SK-MEL-5 (cell line): ENCODE measurements around the gene STARD3. TPM values are rescaled to one million over a fixed set of nuclear protein-coding genes. Genes with fewer than 3 reads are reported as not detected.

ENCODE experiments used
- DNase-seq: peaks from one replicate; pipeline ENCODE4 v3.0.0-alpha.2; 2016; ENCODE audit warnings: low read depth, low spot score
- in situ Hi-C: cut with HindIII; loops from 2 replicates; pipeline ENCODE4 v1.10.0; 2016; ENCODE audit warnings: low sequenced_read_pairs, high pct_unique_total_duplicates, low pct_unique_long_range_greater_than_20kb
- total RNA-seq: library from RNA; depleted of rRNA; stranded (reverse); fragments of >200 nt; shearing (Covaris generic); gene quantifications from 2 replicates; pipeline ENCODE4 v1.2.3, GENCODE V29; 2014

Gene STARD3
- total RNA-seq, 1 experiment from 2014 or later = 32.9 TPM

DNA sequence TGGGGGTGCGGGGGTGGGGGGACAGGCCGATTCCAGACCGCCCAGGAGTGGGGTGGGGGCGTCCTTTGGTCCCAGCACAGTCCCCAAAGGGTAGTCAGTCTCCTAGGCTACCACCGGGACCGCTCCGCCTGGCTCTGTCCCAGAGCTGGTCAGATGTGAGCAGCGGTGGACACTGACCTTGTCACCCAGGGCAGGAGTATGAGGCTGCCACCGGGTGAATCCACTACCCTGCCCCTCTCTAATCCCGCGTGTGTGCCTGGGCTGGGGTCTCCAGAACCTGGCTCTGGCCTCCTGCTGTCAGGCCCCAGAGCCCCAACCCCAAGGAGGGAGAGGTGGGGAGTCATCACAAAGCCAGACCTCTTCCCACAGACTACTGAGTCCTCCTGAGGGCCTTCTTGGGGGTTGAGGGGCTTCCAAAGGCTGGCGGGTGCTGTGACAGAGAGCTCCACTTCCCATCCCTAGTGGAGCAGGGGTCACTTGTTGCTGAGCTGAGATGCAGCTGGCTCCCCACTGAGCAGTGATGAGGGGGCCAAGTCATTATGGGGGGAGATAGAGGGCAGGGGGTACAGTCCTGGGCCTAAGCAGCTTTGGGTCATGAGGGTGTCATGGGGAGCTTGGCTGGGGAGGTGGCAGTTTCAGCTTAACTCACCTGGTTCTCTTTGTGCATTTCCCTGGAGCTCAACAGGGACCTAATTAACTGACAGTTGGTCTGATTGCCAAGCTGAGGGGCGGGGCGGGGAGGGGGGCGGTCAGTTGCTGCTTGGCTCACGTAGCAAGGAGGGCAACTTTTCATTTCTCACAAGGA is 9.0 kb upstream of the STARD3 start:
- no peak for DNase-seq
- in situ Hi-C loops = no loop called here

DNA sequence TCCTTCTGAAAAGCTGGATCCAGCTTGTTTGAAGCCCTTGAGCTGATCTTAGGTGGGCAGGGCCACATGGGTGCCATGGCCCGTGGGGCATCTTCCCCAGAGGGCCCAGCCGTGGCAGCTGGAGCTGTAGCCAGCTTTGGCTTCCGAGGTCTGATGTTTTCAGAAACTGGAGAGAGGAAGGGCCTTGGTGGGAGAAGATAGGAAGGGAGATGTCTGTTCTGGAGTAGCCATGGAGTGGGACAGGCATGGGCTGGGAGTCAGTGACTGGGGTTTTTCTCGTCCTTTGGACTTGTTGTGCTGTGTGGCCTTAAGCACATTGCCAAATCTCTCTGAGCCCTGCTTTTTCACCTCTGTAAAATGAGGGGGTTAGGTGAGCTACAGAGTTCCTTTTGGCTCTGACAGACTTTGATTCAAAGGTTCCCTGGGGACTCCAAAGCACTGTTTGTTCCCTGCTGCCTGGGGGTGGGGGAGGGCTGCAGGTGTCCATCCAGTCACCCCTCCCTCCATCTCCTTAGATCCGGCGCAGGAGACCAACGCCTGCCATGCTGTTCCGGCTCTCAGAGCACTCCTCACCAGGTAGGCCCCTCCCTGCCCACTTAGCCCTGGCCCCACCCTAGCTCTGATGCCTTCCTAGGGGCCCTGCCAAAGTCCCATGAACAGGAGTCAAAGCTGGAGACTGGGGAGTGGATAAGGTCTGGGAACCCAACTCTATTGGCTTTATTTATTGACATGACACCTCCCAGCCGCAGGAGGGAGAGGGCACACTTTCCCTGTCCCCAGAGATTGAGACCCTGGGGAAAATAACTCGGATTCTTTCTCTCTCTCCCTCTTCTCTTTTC is 8.1 kb upstream of the STARD3 start:
- in situ Hi-C loops = no loop called here
- DNase-seq = no peak

DNA sequence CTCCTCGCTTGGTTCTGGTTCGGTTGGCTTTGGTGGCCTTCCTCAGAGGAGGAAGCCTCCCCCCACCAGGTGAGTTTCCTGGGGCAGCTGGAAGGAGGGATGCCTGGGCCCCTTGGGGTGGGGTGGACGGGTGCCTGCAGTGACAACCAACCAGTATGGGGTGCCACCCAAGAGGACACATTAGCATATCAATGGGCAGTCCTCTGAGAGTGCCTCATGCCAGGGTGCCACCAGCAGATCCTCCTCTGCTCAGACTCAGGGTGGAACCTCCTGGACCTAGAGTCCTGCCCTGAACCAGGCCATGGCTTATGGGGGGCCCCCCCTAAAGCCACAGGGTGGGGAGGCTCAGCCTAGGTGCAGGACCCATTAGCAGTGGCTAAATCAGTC is 7.5 kb upstream of the STARD3 start:
- DNase-seq = no peak
- in situ Hi-C loops = no loop called here

DNA sequence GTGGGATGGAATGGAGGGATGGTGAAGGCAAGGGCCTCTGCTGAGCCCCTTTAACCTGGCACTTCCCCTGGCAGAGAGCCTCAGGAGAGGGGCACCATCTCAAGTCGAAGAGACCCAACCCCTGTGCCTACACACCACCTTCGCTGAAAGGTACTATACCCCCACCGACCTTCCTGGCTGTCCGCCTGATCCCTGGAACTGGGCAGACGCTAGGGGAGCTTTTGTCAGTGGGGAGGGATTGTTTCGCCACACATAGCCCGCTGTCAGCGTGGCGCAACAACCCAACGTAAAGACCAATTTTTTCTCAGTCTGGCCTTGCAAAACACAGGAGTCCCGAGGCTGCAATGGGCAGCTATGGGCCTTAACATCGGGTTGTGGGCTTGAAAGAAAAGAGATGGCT is 7.0 kb upstream of the STARD3 start:
- no peak for DNase-seq
- in situ Hi-C loops = no loop called here

DNA sequence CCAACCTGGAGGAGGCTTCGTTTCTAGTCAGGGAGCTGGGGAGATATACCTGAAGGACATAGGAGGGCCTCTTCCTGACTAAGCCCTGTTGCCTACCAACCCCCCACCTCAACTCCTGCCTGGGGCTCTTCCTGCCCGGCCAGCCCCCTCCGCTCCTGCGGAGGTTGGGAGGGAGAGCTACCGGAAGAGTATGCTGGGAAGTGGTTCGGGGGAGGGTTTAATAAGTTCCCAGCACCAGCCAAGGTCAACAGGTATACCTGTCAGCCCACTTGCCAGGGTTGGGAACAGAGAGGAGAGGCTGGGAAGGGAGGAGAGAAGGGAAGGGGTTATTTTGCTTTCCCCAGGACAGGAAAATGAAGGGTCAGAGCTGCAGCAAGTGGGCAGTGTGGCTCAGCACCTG is 5.5 kb upstream of the STARD3 start:
- no peak for DNase-seq
- in situ Hi-C loops = no loop called here

DNA sequence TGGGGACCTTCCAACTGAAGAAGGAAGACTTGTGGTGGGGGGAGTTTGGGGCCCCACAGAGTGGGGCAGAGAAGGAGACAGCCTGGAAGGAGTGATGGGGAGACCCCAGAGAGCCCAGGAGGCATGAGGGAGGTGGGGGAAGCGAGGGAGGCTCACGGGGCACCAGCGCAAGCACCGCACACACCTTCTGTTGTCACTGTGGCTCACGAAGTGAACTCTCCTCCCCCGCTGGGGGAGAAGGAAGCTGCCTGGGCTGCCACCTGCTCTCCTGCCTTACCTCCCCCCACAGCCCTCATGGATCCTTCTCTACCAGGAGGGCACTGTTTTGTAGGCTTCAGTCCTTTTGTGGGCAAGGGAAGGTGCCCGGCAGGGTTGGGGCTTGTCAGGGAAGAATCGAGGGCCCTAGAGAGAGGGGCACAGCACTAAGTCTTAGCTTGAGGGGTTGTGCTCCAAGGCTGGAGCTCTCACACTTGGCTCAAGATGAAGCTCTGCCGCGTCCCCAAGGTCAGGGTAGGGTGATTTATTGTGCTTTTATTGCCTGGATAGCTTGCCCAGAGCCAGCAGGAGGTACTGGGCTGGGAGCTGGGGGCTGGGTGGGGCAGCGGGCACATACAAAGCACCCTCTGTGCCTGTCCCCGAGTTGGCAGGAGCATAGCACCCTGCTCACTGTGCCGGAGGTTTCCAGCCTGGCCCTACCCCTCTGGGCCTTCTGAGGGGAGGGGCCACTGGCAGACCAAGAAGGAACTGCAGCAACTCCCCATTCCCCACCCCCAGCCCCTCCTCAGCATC is 4.6 kb upstream of the STARD3 start:
- DNase-seq = peak; percentile 71
- in situ Hi-C loops = no loop called here

DNA sequence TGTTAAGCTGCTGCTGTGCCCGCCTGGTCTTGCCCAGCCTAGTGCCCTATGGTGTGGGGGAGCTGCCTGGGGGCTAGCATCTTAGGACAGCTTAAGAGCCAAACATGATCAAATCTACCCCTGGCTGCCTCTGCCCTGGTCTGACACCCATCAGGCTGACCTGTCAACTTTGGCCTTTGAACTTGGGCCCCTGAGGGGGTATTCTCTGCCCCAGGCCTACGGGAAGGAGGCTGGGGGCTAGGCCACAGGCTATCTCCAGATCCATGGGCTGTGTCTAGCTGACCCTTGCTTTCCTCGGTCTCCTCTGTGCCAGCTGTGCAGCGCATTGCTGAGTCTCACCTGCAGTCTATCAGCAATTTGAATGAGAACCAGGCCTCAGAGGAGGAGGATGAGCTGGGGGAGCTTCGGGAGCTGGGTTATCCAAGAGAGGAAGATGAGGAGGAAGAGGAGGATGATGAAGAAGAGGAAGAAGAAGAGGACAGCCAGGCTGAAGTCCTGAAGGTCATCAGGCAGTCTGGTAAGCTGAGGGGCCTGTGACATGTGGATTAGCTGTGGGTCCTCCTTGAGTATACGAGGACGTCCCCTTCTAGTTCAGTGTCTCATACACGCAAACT is 3.3 kb upstream of the STARD3 start:
- no peak for DNase-seq
- in situ Hi-C loops = no loop called here

DNA sequence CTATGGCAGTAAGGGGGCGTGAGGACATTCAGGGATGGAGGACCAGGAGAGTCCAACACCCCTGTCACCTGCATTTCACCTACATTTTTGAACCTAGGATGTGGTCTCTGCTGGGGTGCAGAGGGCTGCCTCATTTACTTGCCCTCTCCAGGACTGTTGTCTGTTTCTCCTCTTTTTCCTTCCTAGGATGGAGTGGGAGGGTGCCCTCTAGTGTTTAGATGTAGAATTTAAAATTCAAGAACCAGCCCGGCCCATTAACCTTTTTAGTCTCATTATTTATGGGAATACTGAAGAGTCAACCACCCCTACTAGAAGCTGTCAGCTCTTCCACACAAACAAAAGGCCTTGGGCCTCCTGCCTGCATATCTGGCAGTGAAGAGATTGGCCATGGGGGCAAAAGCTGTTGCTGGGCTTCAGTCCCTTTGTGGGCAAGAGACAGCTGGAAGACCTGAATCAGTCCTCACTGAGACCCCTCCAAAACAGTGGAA is 2.5 kb upstream of the STARD3 start:
- in situ Hi-C loops = no loop called here
- peak; percentile 61 for DNase-seq

DNA sequence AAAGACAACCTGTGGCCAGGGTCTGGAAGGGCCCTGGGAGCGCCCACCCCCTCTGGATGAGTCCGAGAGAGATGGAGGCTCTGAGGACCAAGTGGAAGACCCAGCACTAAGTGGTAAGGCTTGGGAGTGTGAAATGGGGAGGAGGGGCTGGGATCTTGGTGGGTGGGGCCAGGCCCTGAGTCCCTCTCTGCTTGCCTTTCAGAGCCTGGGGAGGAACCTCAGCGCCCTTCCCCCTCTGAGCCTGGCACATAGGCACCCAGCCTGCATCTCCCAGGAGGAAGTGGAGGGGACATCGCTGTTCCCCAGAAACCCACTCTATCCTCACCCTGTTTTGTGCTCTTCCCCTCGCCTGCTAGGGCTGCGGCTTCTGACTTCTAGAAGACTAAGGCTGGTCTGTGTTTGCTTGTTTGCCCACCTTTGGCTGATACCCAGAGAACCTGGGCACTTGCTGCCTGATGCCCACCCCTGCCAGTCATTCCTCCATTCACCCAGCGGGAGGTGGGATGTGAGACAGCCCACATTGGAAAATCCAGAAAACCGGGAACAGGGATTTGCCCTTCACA is 1.2 kb upstream of the STARD3 start:
- DNase-seq = peak; percentile 19
- in situ Hi-C loops = no loop called here

DNA sequence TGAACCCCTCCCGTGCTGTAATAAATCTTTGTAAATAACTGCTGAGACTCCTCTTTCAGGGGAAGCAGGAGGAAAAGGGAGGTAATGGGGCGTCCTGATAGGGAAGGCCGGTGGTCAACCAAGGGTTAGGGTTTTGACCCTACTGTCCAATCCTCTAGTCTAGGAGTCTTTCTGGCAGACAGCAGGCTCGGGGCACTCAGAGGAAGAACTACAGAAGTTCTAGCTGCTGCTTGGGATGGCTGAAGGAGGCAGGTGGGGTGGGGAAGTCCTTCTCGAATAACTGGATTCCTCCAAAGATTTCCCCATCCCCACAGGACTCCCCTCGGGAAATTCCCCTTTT is 387 bp upstream of the STARD3 start:
- no peak for DNase-seq
- in situ Hi-C loops = no loop called here

DNA sequence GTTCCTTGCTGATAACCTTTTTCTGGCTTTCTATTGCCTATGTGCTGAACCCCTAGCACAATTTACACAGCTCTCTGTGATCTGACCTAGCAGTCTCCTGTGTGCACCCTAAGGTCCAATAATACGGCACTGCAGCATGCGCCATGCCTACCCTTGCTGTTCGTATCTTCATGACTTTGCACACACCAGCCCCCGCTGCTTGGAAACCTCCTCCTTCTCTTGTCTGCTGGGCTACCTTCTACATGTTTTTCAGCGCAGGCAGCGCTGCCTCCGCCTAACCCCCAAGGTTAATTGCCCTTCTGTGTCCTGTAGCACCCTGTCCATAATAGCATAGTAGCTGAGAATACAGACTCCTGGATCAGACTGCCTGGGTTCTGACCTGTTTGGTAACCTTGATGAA is 1.4 kb downstream of the STARD3 start:
- DNase-seq = no peak
- in situ Hi-C loops = no loop called here

DNA sequence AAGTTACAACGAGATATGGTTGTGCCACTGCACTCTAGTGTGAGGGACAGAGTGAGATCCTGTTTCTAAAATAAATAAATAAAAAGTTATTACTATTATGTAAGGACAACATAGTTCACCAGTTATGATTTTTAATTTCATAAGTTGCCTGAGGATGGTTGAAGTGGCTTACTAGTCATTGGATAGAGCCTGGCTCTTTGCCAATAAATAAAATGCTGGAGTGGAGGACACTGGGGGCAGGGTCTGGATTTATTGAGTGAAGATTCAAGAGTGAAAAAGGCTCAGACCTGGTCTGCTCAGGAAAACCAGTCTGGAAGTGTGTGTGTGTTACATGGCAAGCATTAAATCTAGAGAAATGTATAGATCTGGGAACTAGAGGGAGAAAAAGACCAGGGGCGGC is 2.1 kb downstream of the STARD3 start:
- DNase-seq = no peak
- in situ Hi-C loops = no loop called here

DNA sequence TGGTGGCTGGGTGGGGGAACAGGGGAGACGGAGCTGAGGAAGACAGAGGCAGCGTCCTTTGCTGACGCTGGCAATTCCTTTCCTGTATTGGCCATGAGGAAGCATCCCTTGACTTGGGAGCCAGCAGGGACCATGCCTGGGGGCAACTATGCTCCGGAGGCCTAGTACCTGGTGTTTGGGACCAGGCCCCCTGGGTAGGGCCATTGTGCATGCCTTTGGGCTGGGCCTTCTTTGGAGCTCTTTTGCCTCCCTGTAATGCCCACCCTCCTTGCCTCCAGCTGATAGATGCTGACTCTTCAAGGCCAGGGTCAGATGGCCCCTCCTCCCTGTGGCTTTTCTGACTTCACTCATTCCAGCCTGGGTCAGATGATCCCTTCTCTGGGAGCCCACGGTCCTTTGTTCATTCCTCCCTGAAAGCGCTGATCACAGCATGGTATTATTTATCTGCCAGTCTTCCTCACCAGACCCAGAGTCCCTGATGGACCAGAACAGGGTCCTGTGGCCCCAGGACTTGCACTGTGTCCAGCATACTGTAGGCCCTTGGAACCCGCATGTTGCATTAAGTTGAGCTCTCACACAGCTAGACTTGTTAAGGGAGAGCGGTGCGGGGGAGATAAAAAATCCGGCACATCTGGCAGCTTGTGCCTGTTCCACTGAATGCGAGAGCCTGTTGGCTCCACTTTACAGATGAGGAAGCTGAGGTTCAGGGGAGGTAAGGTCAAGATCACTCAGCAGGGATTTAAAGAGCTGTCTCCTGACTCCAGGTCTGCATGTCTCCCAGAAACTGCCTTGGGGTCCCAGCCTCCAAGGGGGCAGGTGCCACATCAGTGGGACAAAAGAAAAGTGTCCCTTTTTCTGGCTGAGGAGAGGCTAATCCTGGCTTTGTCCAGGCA is 2.9 kb downstream of the STARD3 start:
- in situ Hi-C loops = no loop called here
- DNase-seq = no peak

DNA sequence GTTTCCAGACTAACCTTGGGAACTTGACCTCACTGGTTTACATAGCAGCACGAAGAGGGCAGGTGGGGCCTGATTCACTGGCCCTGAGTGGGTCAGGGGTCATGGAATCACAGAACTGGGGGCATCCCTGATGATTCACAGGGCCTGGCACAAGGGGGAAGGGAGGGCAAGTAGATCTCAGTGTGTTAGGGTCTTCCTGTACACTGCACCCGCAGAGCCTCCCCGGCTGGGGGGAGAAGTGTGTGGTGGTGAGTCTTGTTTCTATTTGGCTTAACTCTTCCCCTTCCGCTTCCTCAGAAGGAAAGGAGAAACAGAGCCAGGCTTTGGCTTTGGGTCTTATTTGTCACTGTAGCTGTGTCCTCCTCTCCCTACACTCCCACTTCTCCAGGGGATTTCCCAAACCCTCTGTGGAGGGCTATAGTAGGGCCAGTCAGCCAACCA is 3.7 kb downstream of the STARD3 start:
- in situ Hi-C loops = no loop called here
- no peak for DNase-seq

DNA sequence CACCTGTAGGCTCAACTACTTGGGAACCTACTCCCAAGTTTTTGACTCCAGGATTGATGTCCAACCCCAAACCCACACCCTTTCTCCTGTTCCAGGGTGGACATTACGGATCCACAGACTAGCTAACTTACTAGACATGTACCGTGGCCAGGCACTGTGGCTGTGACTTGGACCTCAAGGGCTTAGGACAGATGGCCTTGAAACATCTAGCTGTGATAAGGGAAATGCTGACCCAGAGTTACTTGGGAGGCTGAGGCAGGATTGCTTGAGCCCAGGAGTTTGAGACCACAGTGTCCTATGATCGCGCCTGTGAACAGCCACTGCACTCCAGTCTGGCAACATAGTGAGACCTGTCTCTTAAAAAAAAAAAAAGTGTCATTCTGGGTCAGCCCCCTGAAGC is 4.2 kb downstream of the STARD3 start:
- in situ Hi-C loops = no loop called here
- DNase-seq = no peak

DNA sequence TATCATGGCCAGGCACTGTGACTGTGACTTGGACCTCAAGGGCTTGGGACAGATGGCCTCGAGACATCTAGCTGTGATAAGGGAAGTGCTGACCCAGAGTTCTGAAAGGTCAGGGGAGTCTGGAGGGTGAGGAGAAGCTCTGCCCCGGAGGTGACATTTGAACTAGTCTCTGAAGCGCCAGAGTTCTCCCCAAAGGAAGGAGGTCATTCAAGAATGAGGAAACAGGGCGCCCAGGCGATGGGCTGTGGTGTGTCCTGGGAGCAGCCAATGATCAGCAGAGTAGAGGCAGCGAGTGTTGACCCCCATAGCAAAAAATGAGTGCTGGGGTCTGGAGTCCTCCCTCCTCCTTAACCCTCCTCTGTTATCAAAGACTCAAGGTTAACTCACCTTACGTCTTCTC is 4.9 kb downstream of the STARD3 start:
- in situ Hi-C loops = no loop called here
- no peak for DNase-seq
